ENCODE results near the gene CREM.

CREM gene

GRCh38 chr10:35166607-35167006 lies 40.0 kb downstream of the CREM start:
- Histone ChIP-seq H2AFZ (ENCODE audit: insufficient read depth, low read length, poor library complexity) (no peak overlapping the region), H2BK120ac (ENCODE audit: insufficient read depth, low read length, poor library complexity) (no peak overlapping the region), H3K79me2 (ENCODE audit: control insufficient read depth, insufficient read depth, low read length, poor library complexity) (no peaks in the 10 kb centered on the region), H3K4me3 (ENCODE audit: low read depth, low read length) (no peak overlapping the region), H2BK12ac (ENCODE audit: low read length) (no peak overlapping the region), H3K4ac (ENCODE audit: low read depth, low read length) (no peak overlapping the region), H3K18ac (ENCODE audit: low read length) (no peak overlapping the region), H3K4me2 (ENCODE audit: low read length) (no peak overlapping the region), H3K27me3 (ENCODE audit: insufficient read depth, low read length) (no peaks in the 10 kb centered on the region), H3K9ac (ENCODE audit: low read length) (no peak overlapping the region), H3K27ac (ENCODE audit: low read depth, low read length) (no peak overlapping the region), H3K36me3 (ENCODE audit: control insufficient read depth in 1 of 2, insufficient read depth in 2 of 2, low read length in 2 of 2) (no peaks in the 10 kb centered on the region), H3K4me1 (ENCODE audit: control insufficient read depth in 1 of 2, insufficient read depth in 2 of 2, low read length in 2 of 2) (no peaks in the 10 kb centered on the region), H4K91ac (ENCODE audit: low read depth, low read length) (no peak overlapping the region), H3K23ac (ENCODE audit: low read length) (no peak overlapping the region), H2BK5ac (ENCODE audit: low read depth, low read length, poor library complexity) (no peak overlapping the region), H2AK5ac (ENCODE audit: low read length) (no peak overlapping the region), H3K14ac (ENCODE audit: low read length) (no peak overlapping the region), H4K12ac (ENCODE audit: low read depth, low read length) (no peak overlapping the region), H3K9me3 (ENCODE audit: insufficient read depth, low read depth, low read length) (no peaks in the 10 kb centered on the region), H4K8ac (ENCODE audit: low read depth, low read length) (no peak overlapping the region), H3K79me1 (ENCODE audit: low read length) (no peaks in the 10 kb centered on the region)
- WGBS (ENCODE audit: extremely low coverage, insufficient coverage, insufficient read length), result no CpG with 5 or more reads among the region's 6 CpGs
- no peak for DNase-seq

DNA sequence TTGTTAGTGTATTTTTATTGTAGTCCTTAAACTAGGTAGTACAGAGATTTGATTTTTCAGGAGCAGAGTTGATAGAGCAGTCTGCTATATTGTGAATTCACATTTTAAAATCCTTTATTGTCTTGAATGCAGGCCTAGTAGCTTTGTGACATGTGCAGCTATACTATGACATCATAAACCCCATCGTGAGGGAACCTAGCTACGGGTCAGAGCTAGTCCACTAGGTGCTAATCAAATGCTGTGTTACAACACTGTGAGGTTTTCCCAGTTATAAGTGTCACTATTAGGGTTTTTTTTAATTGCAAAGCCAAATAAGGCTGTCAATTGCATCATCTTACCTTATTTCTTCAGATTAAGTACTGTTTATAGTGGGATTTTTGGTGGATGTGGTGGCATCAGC lies 40.7 kb downstream of the CREM start:
- H3K9ac ChIP-seq (ENCODE audit: low read length), result no peak overlapping the region
- WGBS (ENCODE audit: extremely low coverage, insufficient coverage, insufficient read length), result no CpG with 5 or more reads among the region's 2 CpGs
- no peak overlapping the region for H2BK12ac ChIP-seq (ENCODE audit: low read length)
- DNase-seq, result no peak
- H2AFZ ChIP-seq (ENCODE audit: insufficient read depth, low read length, poor library complexity), result no peak overlapping the region
- H3K79me2 ChIP-seq (ENCODE audit: control insufficient read depth, insufficient read depth, low read length, poor library complexity), result no peaks in the 10 kb centered on the region
- no peaks in the 10 kb centered on the region for H3K9me3 ChIP-seq (ENCODE audit: insufficient read depth, low read depth, low read length)
- no peaks in the 10 kb centered on the region for H3K27me3 ChIP-seq (ENCODE audit: insufficient read depth, low read length)
- no peak overlapping the region for H4K12ac ChIP-seq (ENCODE audit: low read depth, low read length)
- H3K4me1 ChIP-seq (ENCODE audit: control insufficient read depth in 1 of 2, insufficient read depth in 2 of 2, low read length in 2 of 2), result no peaks in the 10 kb centered on the region
- H2AK5ac ChIP-seq (ENCODE audit: low read length), result no peak overlapping the region
- H3K23ac ChIP-seq (ENCODE audit: low read length), result no peak overlapping the region
- H3K4ac ChIP-seq (ENCODE audit: low read depth, low read length), result no peak overlapping the region
- H3K14ac ChIP-seq (ENCODE audit: low read length), result no peak overlapping the region
- no peaks in the 10 kb centered on the region for H3K79me1 ChIP-seq (ENCODE audit: low read length)
- H3K27ac ChIP-seq (ENCODE audit: low read depth, low read length), result no peak overlapping the region
- no peak overlapping the region for H3K4me2 ChIP-seq (ENCODE audit: low read length)
- no peak overlapping the region for H4K91ac ChIP-seq (ENCODE audit: low read depth, low read length)
- no peak overlapping the region for H2BK120ac ChIP-seq (ENCODE audit: insufficient read depth, low read length, poor library complexity)
- no peak overlapping the region for H3K18ac ChIP-seq (ENCODE audit: low read length)
- no peak overlapping the region for H2BK5ac ChIP-seq (ENCODE audit: low read depth, low read length, poor library complexity)
- no peak overlapping the region for H3K4me3 ChIP-seq (ENCODE audit: low read depth, low read length)
- H3K36me3 ChIP-seq (ENCODE audit: control insufficient read depth in 1 of 2, insufficient read depth in 2 of 2, low read length in 2 of 2), result no peaks in the 10 kb centered on the region
- no peak overlapping the region for H4K8ac ChIP-seq (ENCODE audit: low read depth, low read length)

- no peak for DNase-seq
- Histone ChIP-seq H3K79me1 (ENCODE audit: low read length) (no peaks in the 10 kb centered on the region), H3K79me2 (ENCODE audit: control insufficient read depth, insufficient read depth, low read length, poor library complexity) (no peaks in the 10 kb centered on the region), H2BK120ac (ENCODE audit: insufficient read depth, low read length, poor library complexity) (no peak overlapping the region), H3K23ac (ENCODE audit: low read length) (no peak overlapping the region), H3K18ac (ENCODE audit: low read length) (no peak overlapping the region), H3K14ac (ENCODE audit: low read length) (no peak overlapping the region), H3K27ac (ENCODE audit: low read depth, low read length) (no peak overlapping the region), H4K91ac (ENCODE audit: low read depth, low read length) (no peak overlapping the region), H3K4me2 (ENCODE audit: low read length) (no peak overlapping the region), H3K4me3 (ENCODE audit: low read depth, low read length) (no peak overlapping the region), H3K4ac (ENCODE audit: low read depth, low read length) (no peak overlapping the region), H3K9me3 (ENCODE audit: insufficient read depth, low read depth, low read length) (no peaks in the 10 kb centered on the region), H3K4me1 (ENCODE audit: control insufficient read depth in 1 of 2, insufficient read depth in 2 of 2, low read length in 2 of 2) (no peaks in the 10 kb centered on the region), H4K12ac (ENCODE audit: low read depth, low read length) (no peak overlapping the region), H2BK12ac (ENCODE audit: low read length) (no peak overlapping the region), H4K8ac (ENCODE audit: low read depth, low read length) (no peak overlapping the region), H3K9ac (ENCODE audit: low read length) (no peak overlapping the region), H3K27me3 (ENCODE audit: insufficient read depth, low read length) (no peaks in the 10 kb centered on the region), H2AFZ (ENCODE audit: insufficient read depth, low read length, poor library complexity) (no peak overlapping the region), H2AK5ac (ENCODE audit: low read length) (no peak overlapping the region), H3K36me3 (ENCODE audit: control insufficient read depth in 1 of 2, insufficient read depth in 2 of 2, low read length in 2 of 2) (no peaks in the 10 kb centered on the region), H2BK5ac (ENCODE audit: low read depth, low read length, poor library complexity) (no peak overlapping the region)
- WGBS (ENCODE audit: extremely low coverage, insufficient coverage, insufficient read length), result no CpG with 5 or more reads among the region's 1 CpG
Observed at GRCh38 chr10:35172146-35172545, 45.5 kb downstream of the CREM start.

- DNase-seq, result no peak
- Histone ChIP-seq H3K9ac (ENCODE audit: low read length) (no peak overlapping the region), H3K4me1 (ENCODE audit: control insufficient read depth in 1 of 2, insufficient read depth in 2 of 2, low read length in 2 of 2) (no peaks in the 10 kb centered on the region), H3K23ac (ENCODE audit: low read length) (no peak overlapping the region), H2BK5ac (ENCODE audit: low read depth, low read length, poor library complexity) (no peak overlapping the region), H2AFZ (ENCODE audit: insufficient read depth, low read length, poor library complexity) (no peak overlapping the region), H2BK12ac (ENCODE audit: low read length) (no peak overlapping the region), H3K4me3 (ENCODE audit: low read depth, low read length) (no peak overlapping the region), H3K9me3 (ENCODE audit: insufficient read depth, low read depth, low read length) (no peaks in the 10 kb centered on the region), H4K8ac (ENCODE audit: low read depth, low read length) (no peak overlapping the region), H3K79me2 (ENCODE audit: control insufficient read depth, insufficient read depth, low read length, poor library complexity) (no peaks in the 10 kb centered on the region), H2AK5ac (ENCODE audit: low read length) (no peak overlapping the region), H3K27ac (ENCODE audit: low read depth, low read length) (no peak overlapping the region), H4K12ac (ENCODE audit: low read depth, low read length) (no peak overlapping the region), H3K18ac (ENCODE audit: low read length) (no peak overlapping the region), H3K4me2 (ENCODE audit: low read length) (no peak overlapping the region), H3K27me3 (ENCODE audit: insufficient read depth, low read length) (no peaks in the 10 kb centered on the region), H4K91ac (ENCODE audit: low read depth, low read length) (no peak overlapping the region), H3K14ac (ENCODE audit: low read length) (no peak overlapping the region), H2BK120ac (ENCODE audit: insufficient read depth, low read length, poor library complexity) (no peak overlapping the region), H3K79me1 (ENCODE audit: low read length) (no peaks in the 10 kb centered on the region), H3K36me3 (ENCODE audit: control insufficient read depth in 1 of 2, insufficient read depth in 2 of 2, low read length in 2 of 2) (no peaks in the 10 kb centered on the region), H3K4ac (ENCODE audit: low read depth, low read length) (no peak overlapping the region)
- WGBS (ENCODE audit: extremely low coverage, insufficient coverage, insufficient read length), result no CpG with 5 or more reads among the region's 5 CpGs
Observed at GRCh38 chr10:35172574-35172973, 45.9 kb downstream of the CREM start.
